ENCODE results near the gene KRT7.
"Not testable (repeated sequence)": the region's sequence is repeated elsewhere in the genome, so short reads cannot be mapped to it uniquely, and the experiment has no call there.

The KRT7 gene

DNA sequence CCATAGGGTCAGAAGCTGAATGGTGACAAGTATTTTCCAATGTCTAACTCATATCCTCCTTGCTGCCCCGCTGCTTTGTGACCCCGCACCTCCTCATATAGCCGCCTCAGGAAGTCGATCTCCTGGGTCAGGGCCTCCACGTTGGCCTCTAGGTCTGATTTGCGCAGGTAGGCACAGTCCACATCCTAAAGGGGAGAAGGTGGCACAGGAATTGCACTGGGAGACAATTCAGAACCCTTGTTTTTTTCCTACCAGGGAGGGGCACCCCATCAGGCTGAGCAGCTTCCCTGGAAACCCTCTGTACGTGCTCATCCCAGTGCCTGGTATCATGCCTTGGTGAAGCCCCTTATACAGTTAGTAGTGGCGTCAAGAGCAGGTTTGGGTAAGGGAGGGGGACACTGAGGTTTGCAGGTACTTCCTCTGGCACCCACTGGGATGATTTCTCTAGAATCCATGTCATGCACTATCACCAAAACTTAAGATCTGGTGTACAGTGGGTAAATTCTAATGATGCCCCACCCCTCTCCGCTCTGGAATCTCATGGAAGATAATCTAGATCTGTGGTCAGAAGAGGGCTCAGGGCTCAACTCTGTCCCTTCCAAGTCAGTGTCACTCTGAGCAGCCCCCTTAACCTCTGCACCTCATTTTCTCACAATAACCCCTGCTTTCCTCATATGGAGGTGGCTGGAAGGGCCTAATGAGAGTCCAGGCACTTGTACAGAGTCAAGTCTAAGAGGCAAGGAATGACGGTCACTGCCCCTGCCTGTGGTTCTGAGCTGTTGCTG, 21.3 kb downstream of the KRT7 start:
- no peak for TF ChIP-seq CTCF (IDR thresholded peaks at IDR 0.05; ENCODE audit: control insufficient read depth, extremely low read depth, insufficient read depth)
- H3K4me3 ChIP-seq (ENCODE audit: low read depth, low read length): no peak overlapping the region
- DNase-seq (ENCODE audit: low read depth): no peak

GRCh38 chr12:52254965-52255751, 22.1 kb downstream of the KRT7 start:
- no peak for DNase-seq (ENCODE audit: low read depth)
- no peak for TF ChIP-seq CTCF (IDR thresholded peaks at IDR 0.05; ENCODE audit: control insufficient read depth, extremely low read depth, insufficient read depth)
- H3K4me3 ChIP-seq (ENCODE audit: low read depth, low read length): no peak overlapping the region

DNA sequence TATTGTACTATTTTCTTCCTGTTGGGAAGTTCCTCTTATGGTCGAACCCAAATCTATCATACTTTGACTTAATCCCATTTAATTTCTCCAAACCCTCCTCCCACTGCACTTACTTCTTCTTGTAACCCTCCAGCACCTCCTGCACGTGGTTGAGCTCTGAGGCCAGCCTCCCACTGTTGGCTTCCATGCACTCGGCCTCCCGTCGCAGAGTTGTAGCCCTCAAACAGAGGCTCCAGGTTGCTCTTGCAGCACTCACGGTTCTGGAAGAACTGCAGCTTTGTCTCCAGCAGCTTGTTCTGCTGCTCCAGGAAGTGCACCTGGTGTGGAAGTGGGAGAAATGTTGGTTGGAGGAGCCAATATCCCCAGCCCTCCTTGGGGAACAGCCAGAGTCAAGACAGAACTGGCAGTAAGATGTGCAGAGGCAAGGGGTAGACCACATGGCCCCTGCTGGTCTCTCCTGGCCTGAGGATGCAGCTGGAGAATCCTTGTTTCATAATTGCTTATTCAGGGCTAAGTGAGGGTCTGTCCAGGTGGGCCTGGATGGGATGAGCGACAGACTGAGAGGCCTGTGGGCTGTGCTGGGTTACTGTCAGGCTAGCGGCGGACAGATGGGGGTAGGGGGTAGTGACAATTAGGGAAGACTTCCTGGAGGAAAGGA, 23.0 kb downstream of the KRT7 start:
- DNase-seq (ENCODE audit: low read depth): no peak
- no peak overlapping the region for H3K4me3 ChIP-seq (ENCODE audit: low read depth, low read length)
- TF ChIP-seq CTCF (IDR thresholded peaks at IDR 0.05; ENCODE audit: control insufficient read depth, extremely low read depth, insufficient read depth): no peak

DNA sequence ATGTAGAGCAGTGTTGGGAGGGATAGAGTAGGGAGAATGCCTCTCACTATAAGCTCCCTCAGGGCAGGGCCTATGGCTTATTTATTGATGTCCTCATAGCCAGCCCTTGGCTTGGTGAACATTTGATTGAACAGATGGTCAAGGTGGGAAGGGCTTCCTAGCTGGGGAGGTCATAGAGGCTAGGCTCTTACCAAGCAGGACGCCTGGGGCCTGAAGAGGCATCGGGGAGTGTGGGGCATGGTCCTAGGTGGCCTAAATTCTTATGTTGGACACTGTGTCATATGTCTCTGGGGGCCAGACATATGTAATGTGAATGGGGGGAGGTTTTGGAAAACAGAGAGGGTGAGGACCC, 23.5 kb downstream of the KRT7 start:
- TF ChIP-seq CTCF (IDR thresholded peaks at IDR 0.05; ENCODE audit: control insufficient read depth, extremely low read depth, insufficient read depth): no peak
- DNase-seq (ENCODE audit: low read depth): no peak
- no peak overlapping the region for H3K4me3 ChIP-seq (ENCODE audit: low read depth, low read length)

- no peak for DNase-seq (ENCODE audit: low read depth)
- no peak overlapping the region for H3K4me3 ChIP-seq (ENCODE audit: low read depth, low read length)
- no peak for TF ChIP-seq CTCF (IDR thresholded peaks at IDR 0.05; ENCODE audit: control insufficient read depth, extremely low read depth, insufficient read depth)
These were observed 24.1 kb downstream of the KRT7 start for GRCh38 chr12:52257074-52257551.

- DNase-seq (ENCODE audit: low read depth); H3K4me3 ChIP-seq (ENCODE audit: low read depth, low read length): not testable (repeated sequence)
These were observed 24.9 kb downstream of the KRT7 start for GRCh38 chr12:52257922-52258321.

GRCh38 chr12:52258335-52258901, 25.4 kb downstream of the KRT7 start:
- DNase-seq (ENCODE audit: low read depth): no peak
- no peak for TF ChIP-seq CTCF (IDR thresholded peaks at IDR 0.05; ENCODE audit: control insufficient read depth, extremely low read depth, insufficient read depth)
- no peak overlapping the region for H3K4me3 ChIP-seq (ENCODE audit: low read depth, low read length)

Measured in LNCaP clone FGC (cell line).